Stimulated activated CD8-positive, alpha-beta memory T cell treated with anti-CD3 and anti-CD28 coated beads, Interleukin-7, amount 100 ng/mL, for 24 hours (primary cell): ENCODE results near the gene MAT1A.
"Not testable (repeated sequence)": the region's sequence is repeated elsewhere in the genome, so short reads cannot be mapped to it uniquely, and the experiment has no call there.

Experiments
- DNase-seq: peaks from one replicate; pipeline ENCODE4 v3.0.0-alpha.2; 2020; ENCODE audit warnings: low read depth

The MAT1A gene

DNA sequence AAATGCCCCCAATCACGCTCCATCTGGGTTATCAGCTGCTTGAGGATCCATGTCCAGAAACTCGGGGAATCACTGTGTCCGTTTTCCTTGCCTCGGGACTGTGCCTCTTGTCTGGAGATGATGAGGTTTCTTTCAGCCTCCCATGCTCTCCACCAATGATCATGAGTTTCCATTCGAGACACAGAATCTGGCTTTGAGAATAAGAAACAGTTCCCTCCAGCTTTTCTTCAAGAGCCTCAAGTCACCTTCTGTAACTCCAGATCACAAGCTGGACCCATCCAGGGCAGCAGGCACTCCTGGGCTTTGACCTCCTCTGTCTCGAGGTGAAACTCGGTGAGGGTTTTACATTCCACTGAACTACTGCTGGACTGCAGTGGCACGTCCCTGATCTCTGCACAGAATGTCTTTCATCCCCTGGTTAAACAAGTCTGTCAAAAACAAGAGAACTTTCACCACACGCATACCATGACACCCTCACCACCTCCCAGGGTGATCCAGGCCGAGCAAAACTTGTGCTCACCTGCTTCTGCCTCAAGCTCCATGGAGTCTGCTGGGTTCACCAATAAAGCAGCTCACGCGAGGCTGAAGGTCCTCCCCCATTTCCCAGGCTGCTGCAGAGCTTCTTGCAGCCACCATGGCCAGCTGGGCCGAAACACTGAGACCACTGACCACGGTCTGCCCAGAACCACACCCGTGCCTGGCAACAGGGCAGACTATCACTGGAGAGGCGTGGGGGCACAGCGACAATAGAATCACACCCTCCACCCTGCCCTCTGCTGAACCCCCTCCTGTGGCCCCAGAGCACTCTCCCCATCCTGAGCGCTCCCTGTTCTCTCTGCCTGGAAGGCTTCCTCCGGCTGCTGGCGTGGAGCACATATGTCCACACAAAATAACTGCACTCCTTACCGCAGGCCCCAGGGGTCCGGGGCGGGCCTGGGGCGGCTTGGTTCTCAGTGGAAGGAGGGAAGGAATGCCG is 25.1 kb downstream of the MAT1A start:
- DNase-seq: no peak

GRCh38 chr10:80261316-80262030 is 28.0 kb downstream of the MAT1A start:
- DNase-seq: no peak

- DNase-seq: no peak
Measured at GRCh38 chr10:80260295-80261243, 28.9 kb downstream of the MAT1A start.

DNA sequence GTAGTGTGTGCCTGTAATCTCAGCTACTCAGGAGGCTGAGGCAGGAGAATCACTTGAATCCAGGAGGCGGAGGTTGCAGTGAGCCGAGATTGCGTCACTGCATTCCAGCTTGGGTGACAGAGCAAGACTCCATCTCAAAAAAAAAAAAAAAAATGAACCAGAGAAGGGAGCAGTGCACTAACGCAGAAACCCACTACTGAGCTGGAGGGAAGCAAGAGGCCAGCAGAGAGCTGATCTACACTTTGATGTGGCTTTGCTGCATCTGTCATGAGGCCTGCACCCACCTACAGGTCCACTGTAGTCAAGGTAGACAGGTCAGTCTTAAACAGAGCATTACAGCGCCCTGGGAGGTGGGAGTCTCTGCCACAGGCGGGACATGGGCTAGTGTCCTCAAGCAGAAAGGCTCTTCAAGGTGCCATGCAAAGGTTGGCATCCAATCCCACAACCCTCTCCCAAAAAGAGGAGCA is 30.0 kb downstream of the MAT1A start:
- no peak for DNase-seq

- DNase-seq: not testable (repeated sequence)
Measured at GRCh38 chr10:80256798-80257197, 32.7 kb downstream of the MAT1A start.

- not testable (repeated sequence) for DNase-seq
Measured at GRCh38 chr10:80254726-80255125, 34.7 kb downstream of the MAT1A start.

GRCh38 chr10:80253963-80254271 is 35.5 kb downstream of the MAT1A start:
- not testable (repeated sequence) for DNase-seq

DNA sequence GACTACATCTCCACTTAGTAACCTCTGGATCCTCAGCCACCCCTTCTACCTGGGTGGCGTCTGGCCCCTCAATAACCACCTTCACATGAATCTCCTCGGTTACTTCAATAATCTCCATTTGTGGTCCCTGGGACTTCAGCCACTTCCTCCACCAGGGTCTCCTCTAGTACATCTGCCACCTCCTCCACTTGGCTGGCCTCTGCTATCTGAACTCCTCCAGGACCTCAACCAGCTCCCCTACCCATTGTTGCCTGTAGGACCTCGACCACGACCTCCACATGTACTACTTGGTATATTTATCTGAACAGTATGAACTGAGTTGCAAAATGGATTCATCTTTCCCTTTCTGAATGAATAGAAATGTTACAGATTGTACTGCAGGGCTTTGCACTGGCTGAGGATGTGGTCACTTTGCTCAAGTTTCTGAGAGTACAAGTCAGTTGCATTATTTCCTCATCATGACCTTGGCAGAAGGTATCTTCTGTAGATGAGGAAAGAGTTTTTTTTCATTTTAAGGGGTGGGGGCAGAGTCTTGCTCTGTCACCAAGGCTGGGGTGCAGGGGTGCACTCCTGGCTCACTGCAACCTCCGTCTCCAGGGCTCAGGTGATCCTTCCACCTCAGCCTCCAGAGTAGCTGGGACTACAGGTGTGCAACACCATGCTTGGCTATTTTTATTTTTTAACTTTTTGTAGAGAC is 36.0 kb downstream of the MAT1A start:
- DNase-seq: no peak

DNA sequence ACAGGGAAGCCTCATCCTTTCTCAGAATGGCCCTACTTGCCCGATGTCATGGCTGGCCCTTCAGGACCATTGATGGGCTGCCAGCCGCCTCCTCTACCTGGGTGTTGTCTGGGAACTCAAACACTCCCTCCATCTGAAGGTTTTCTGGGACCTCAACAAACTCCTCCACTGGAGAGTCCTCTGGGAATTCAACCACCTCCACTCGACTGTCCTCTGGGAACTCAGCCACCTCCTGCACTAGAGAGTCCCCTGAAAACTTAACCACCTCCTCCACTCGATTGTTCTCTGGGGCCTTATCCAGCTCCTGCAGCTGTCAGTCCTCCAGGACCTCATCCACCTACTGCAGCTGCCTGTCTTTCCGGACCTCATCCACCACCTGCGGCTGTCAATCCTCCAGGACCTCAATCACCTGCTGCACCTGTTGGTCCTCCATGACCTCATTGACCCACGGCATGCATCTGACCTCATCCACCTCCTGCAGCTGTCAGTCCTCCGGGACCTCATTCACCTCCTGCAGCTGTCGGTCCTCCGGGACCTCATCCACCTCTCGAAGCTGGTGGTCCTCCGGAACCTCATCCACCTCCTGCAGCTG is 37.1 kb downstream of the MAT1A start:
- no peak for DNase-seq

DNA sequence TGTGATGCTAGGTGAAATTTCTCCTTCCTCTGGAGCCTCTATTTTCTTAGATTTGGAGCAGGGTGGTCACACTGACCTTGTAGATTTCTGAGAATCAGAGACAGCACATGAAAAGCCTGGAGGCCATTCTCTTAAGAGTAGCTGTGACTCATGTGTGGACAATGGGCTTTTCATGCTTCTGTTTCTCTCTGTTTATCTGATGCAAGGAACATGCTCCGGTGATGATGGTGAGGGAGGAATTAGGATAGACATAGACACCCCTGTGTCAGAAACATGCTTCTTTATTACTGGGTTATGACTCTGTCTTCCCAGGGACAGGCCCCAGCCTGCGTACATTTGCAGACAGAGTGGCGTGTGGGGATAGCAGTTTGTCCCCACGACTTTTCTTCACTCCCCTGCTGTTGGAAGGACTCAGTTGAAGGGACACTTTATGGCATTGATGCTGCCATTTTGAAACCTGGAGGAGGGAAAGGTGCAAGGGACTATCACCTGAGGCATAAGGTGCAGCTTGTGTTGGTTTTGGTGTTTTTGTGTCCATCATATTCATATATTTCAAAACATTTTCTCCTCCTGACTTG is 37.7 kb downstream of the MAT1A start:
- DNase-seq: not testable (repeated sequence)

- DNase-seq: not testable (repeated sequence)
Measured at GRCh38 chr10:80250399-80250798, 39.1 kb downstream of the MAT1A start.

- not testable (repeated sequence) for DNase-seq
Measured at GRCh38 chr10:80249906-80250305, 39.6 kb downstream of the MAT1A start.

DNA sequence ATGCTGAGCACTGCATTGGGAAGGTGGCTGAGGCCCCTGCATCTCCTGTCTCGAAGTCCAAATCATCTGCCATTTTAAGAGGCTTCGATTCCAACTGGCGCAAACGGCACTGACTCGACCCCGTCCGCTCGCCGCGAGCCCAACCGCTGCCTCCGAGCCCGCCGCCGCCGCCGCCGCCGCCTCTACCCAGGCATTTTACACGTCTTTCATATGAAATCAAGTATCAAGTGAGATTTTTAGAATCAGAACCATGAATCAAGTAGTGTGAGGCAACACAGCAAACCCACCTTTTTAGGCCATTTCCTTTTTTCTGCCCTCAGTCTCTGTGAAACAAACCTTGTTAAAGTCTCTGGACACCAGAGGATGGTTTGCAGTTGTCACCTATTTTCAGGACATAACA is 41.8 kb downstream of the MAT1A start:
- not testable (repeated sequence) for DNase-seq

DNA sequence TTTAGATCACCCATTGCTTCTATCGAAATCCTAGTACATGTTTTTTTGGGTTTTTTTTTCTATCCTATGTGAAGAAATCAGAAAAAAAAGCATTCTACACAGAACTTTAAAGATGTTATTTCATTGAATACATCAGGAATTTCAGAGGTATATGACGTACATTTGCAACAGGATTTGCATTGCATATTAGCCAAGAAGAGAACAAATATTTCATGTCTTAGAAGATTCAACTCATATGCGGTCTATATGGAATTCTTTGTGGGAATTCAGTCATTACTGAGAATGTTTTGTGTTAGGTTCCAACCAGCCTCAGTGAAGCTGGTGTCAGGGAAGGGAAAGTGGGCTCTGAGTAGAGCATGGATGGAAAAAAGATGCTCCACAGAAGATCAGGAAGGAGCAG is 45.1 kb downstream of the MAT1A start:
- not testable (repeated sequence) for DNase-seq

- DNase-seq: not testable (repeated sequence)
Measured at GRCh38 chr10:80242341-80242740, 47.1 kb downstream of the MAT1A start.

DNA sequence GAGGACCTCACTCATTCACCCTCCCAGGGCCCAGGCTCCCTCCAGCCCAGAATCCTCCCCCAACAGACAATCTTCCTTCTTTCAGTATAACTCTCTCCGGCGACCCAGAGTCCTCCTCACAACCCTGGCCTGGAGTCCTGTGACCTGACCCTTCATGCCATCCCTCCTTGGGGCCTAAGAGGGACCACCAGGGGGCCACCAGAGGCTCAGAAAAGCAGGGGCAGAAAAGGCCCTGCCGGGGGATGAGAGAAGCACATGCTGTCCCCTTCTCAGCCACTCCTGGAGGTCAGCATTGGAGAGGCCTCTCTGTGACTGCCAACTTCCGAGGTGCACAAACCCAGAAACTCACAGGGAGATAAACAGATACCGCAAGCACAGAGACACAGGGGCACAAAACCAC is 53.0 kb downstream of the MAT1A start:
- DNase-seq: not testable (repeated sequence)

DNA sequence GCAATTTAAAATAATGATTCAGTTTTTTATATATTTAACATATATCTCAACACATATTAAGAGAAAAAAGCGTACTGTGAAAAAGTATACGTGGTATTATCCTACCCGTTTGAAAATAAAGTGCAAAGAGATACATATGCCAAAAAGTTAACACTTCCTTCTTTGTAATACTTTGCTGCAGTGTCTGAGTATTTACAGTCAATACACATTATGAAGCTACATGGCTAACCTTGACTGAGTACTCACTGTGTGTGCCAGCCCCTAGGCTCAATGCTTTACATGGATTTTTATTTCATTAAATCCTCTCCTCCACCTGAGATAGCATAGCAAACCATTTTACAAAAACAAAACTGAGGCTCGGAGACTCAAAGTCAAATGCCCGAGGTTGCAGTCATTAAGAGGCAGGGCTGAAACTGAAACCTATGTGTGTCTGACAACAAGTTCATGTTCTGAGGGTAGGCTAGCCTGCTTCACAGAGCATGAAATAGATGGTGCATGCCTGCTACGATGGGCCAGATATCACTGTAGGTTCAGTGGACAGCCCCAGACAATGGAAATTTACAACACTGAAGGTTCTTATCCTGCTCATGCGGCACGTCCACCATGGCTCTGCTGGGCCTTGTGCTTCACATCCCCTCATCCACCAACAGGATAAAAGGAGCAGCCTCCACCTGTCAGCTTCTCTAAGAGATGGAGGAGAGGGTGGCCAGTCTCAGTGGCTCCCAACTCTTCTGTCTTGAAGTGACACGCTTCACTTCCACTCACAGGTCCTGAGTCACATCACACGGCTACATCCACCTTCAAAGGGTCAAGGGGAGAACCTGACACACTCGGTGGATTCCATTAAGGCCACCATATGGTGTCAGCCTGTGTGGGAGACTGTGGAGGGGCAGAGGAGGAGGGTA is 54.9 kb downstream of the MAT1A start:
- not testable (repeated sequence) for DNase-seq

GRCh38 chr10:80233871-80234270 is 55.6 kb downstream of the MAT1A start:
- not testable (repeated sequence) for DNase-seq

GRCh38 chr10:80226723-80227122 is 62.7 kb downstream of the MAT1A start:
- DNase-seq: not testable (repeated sequence)
